Measurements from ENCODE around the gene CNOT3.

DNA sequence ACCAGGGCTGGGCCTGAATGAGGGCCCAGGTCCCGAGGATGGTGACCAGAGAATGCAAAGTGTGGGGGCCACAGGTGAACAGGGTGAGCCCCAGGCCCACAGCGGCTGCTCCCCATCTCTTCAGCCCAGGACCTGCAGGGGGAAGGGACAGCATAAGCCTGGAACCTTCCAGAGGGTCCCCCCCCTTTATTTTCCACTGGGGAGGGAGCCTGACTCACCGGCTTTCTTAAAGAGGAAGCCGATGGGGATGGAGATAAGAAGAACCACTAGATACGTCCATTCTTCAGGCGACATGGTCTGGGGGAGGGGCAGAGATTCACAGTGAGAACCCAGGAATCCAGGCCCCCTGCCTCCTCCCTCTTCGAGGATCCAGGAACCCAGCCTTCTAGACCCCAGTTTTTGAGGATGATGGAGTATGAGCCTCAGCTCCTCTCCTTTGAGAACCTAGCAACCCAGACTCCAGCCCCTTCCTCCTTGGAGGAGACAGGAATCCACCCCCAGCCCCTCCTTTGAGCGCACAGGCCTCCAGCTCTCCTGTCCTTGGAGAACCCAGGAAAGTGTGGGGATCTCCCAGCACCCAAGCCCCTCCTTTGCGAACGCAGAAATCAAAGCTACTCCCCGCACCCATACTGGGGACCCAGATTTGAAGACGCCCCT, 50.8 kb downstream of the CNOT3 start:
- TF ChIP-seq, protein P1, sequence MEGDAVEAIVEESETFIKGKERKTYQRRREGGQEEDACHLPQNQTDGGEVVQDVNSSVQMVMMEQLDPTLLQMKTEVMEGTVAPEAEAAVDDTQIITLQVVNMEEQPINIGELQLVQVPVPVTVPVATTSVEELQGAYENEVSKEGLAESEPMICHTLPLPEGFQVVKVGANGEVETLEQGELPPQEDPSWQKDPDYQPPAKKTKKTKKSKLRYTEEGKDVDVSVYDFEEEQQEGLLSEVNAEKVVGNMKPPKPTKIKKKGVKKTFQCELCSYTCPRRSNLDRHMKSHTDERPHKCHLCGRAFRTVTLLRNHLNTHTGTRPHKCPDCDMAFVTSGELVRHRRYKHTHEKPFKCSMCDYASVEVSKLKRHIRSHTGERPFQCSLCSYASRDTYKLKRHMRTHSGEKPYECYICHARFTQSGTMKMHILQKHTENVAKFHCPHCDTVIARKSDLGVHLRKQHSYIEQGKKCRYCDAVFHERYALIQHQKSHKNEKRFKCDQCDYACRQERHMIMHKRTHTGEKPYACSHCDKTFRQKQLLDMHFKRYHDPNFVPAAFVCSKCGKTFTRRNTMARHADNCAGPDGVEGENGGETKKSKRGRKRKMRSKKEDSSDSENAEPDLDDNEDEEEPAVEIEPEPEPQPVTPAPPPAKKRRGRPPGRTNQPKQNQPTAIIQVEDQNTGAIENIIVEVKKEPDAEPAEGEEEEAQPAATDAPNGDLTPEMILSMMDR (IDR thresholded peaks at IDR 0.05; ENCODE audit: extremely low read depth in 1 of 2, insufficient read depth in 1 of 2, low read depth in 1 of 2, low read length in 2 of 2) = no peak
- TF ChIP-seq POLR2AphosphoS5 (IDR thresholded peaks at IDR 0.05; ENCODE audit: insufficient read depth, low read depth, low read length) = peak; percentile 61
- TF ChIP-seq POLR2A (IDR thresholded peaks at IDR 0.05; ENCODE audit: low read depth, low read length) = peak; percentile 52
- no peak for TF ChIP-seq EZH2 (IDR thresholded peaks at IDR 0.05; ENCODE audit: borderline replicate concordance, low read depth, low read length, severe bottlenecking)
- no peak for TF ChIP-seq MYC (IDR thresholded peaks at IDR 0.05; ENCODE audit: low read depth, low read length)
- TF ChIP-seq, protein P2, sequence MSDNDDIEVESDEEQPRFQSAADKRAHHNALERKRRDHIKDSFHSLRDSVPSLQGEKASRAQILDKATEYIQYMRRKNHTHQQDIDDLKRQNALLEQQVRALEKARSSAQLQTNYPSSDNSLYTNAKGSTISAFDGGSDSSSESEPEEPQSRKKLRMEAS (IDR thresholded peaks at IDR 0.05; ENCODE audit: insufficient read depth, insufficient read length) = no peak
- TF ChIP-seq JUN (IDR thresholded peaks at IDR 0.05; ENCODE audit: borderline replicate concordance, insufficient read depth, insufficient read length, low read depth) = peak; percentile 28
- TF ChIP-seq FOS (IDR thresholded peaks at IDR 0.05; ENCODE audit: borderline replicate concordance, insufficient read depth, low read length) = peak; percentile 83
- peak; percentile 99 for TF ChIP-seq GATA2 (IDR thresholded peaks at IDR 0.05; ENCODE audit: insufficient read depth, insufficient read length, low read depth, low read length)

All from endothelial cell of umbilical vein (primary cell).